ENCODE results near the gene PCDHB7. TPM values are rescaled to one million over a fixed set of nuclear protein-coding genes. Genes with fewer than 3 reads are reported as not detected.
"Not testable (repeated sequence)": the region's sequence is repeated elsewhere in the genome, so short reads cannot be mapped to it uniquely, and the experiment has no call there.

Gene PCDHB7
- total and polyA plus RNA-seq, 4 donors = 2.3 to 6.7 (median 5.2) TPM

DNA sequence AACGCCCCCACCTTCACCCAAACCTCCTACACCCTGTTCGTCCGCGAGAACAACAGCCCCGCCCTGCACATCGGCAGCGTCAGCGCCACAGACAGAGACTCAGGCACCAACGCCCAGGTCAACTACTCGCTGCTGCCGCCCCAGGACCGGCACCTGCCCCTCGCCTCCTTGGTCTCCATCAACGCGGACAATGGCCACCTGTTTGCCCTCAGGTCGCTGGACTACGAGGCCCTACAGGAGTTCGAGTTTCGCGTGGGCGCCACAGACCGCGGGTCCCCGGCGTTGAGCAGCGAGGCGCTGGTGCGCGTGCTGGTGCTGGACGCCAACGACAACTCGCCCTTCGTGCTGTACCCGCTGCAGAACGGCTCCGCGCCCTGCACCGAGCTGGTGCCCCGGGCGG, 52.4 kb downstream of the PCDHB7 start:
- intact Hi-C loops (cut with DNase I); H3K27ac ChIP-seq (ENCODE audit: low read depth in 1 of 2, low read length in 2 of 2); DNase-seq; H3K27me3 ChIP-seq (ENCODE audit: control insufficient read depth in 1 of 2, insufficient read depth in 2 of 2, low read length in 1 of 2); H3K4me3 ChIP-seq (ENCODE audit: low read length in 2 of 2); H3K36me3 ChIP-seq (ENCODE audit: control insufficient read depth in 1 of 2, insufficient read depth in 2 of 2, low read length in 1 of 2); H3K4me1 ChIP-seq (ENCODE audit: control insufficient read depth in 1 of 2, insufficient read depth in 2 of 2, low read length in 2 of 2); ATAC-seq (ENCODE audit: low FRiP score): not testable (repeated sequence)
- 14 to 19% methylated on average over 26 to 35 of the region's 40 CpGs for WGBS, 2 donors
- H3K9me3 ChIP-seq (ENCODE audit: control insufficient read depth, low read length) = peaks cover 21% of the 10 kb centered on the region

DNA sequence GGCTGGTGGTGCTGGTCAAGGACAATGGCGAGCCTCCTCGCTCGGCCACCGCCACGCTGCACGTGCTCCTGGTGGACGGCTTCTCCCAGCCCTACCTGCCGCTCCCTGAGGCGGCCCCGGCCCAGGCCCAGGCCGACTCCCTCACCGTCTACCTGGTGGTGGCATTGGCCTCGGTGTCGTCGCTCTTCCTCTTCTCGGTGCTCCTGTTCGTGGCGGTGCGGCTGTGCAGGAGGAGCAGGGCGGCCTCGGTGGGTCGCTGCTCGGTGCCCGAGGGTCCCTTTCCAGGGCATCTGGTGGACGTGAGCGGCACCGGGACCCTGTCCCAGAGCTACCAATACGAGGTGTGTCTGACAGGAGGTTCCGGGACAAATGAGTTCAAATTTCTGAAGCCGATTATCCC, 53.0 kb downstream of the PCDHB7 start:
- H3K36me3 ChIP-seq (ENCODE audit: control insufficient read depth in 1 of 2, insufficient read depth in 2 of 2, low read length in 1 of 2); ATAC-seq (ENCODE audit: low FRiP score); H3K27me3 ChIP-seq (ENCODE audit: control insufficient read depth in 1 of 2, insufficient read depth in 2 of 2, low read length in 1 of 2); H3K4me3 ChIP-seq (ENCODE audit: low read length in 2 of 2); DNase-seq; H3K4me1 ChIP-seq (ENCODE audit: control insufficient read depth in 1 of 2, insufficient read depth in 2 of 2, low read length in 2 of 2); intact Hi-C loops (cut with DNase I); H3K27ac ChIP-seq (ENCODE audit: low read depth in 1 of 2, low read length in 2 of 2): not testable (repeated sequence)
- 23 to 26% methylated on average over 22 to 30 of the region's 30 CpGs for WGBS, 2 donors
- H3K9me3 ChIP-seq (ENCODE audit: control insufficient read depth, low read length) = peaks cover 21% of the 10 kb centered on the region

Other genes starting within 250 kb of the PCDHB7 start
Only the 30 nearest of the 37 such genes appear.
- gene PCDHAC2, start 206.2 kb upstream of the PCDHB7 start, total RNA-seq = 1 to 10 TPM; 1.4 to 1.9 TPM
- gene PCDHAC2, start 206.2 kb upstream of the PCDHB7 start, polyA plus RNA-seq = under 1 TPM; 0.25 to 0.49 TPM
- gene PCDHB1, start 121.3 kb upstream of the PCDHB7 start, total RNA-seq = not detected
- gene PCDHB1, start 121.3 kb upstream of the PCDHB7 start, polyA plus RNA-seq = not detected
- gene PCDHB2, start 78.0 kb upstream of the PCDHB7 start, total RNA-seq = 1 to 10 TPM; 3.1 to 4.1 TPM
- 1 to 10 TPM in 1 of 2 donors, under 1 TPM in 1; 0.50 to 2.6 TPM for gene PCDHB2, start 78.0 kb upstream of the PCDHB7 start, polyA plus RNA-seq
- gene PCDHB3, start 72.2 kb upstream of the PCDHB7 start, total RNA-seq = 1 to 10 TPM; 2.0 to 2.9 TPM
- 1 to 10 TPM in 1 of 2 donors, under 1 TPM in 1; 0.25 to 1.2 TPM for gene PCDHB3, start 72.2 kb upstream of the PCDHB7 start, polyA plus RNA-seq
- gene PCDHB4, start 50.8 kb upstream of the PCDHB7 start, total RNA-seq = 1 to 10 TPM; 6.2 to 9.1 TPM
- 1 to 10 TPM in 1 of 2 donors, under 1 TPM in 1; 0.88 to 5.8 TPM for gene PCDHB4, start 50.8 kb upstream of the PCDHB7 start, polyA plus RNA-seq
- gene PCDHB5, start 37.4 kb upstream of the PCDHB7 start, total RNA-seq = 1 to 10 TPM; 4.1 to 4.2 TPM
- gene PCDHB5, start 37.4 kb upstream of the PCDHB7 start, polyA plus RNA-seq = 1 to 10 TPM in 1 of 2 donors, under 1 TPM in 1; 0.63 to 3.0 TPM
- 1 to 10 TPM; 1.9 to 2.7 TPM for gene PCDHB6, start 22.6 kb upstream of the PCDHB7 start, total RNA-seq
- gene PCDHB6, start 22.6 kb upstream of the PCDHB7 start, polyA plus RNA-seq = 1 to 10 TPM in 1 of 2 donors, under 1 TPM in 1; 0.63 to 2.6 TPM
- gene PCDHB8, start 5.1 kb downstream of the PCDHB7 start, total RNA-seq = 1 to 10 TPM; 4.1 to 4.3 TPM
- under 1 TPM in 1 of 2 donors, not detected in 1; 0.77 TPM for gene PCDHB8, start 5.1 kb downstream of the PCDHB7 start, polyA plus RNA-seq
- gene PCDHB16, start 9.7 kb downstream of the PCDHB7 start, total RNA-seq = 1 to 10 TPM; 5.1 to 7.4 TPM
- gene PCDHB16, start 9.7 kb downstream of the PCDHB7 start, polyA plus RNA-seq = 1 to 10 TPM in 1 of 2 donors, under 1 TPM in 1; 0.63 to 4.8 TPM
- gene PCDHB9, start 14.5 kb downstream of the PCDHB7 start, total RNA-seq = 1 to 10 TPM; 3.0 to 3.8 TPM
- 1 to 10 TPM in 1 of 2 donors, under 1 TPM in 1; 0.25 to 2.1 TPM for gene PCDHB9, start 14.5 kb downstream of the PCDHB7 start, polyA plus RNA-seq
- gene PCDHB10, start 19.7 kb downstream of the PCDHB7 start, total RNA-seq = 1 to 10 TPM; 3.6 to 7.7 TPM
- gene PCDHB10, start 19.7 kb downstream of the PCDHB7 start, polyA plus RNA-seq = 1 to 10 TPM in 1 of 2 donors, under 1 TPM in 1; 0.25 to 4.5 TPM
- gene PCDHB11, start 27.0 kb downstream of the PCDHB7 start, total RNA-seq = 10 to 100 TPM in 1 of 2 donors, 1 to 10 TPM in 1; 8.1 to 15.3 TPM
- gene PCDHB11, start 27.0 kb downstream of the PCDHB7 start, polyA plus RNA-seq = 1 to 10 TPM; 2.9 to 4.7 TPM
- 1 to 10 TPM; 5.7 to 6.7 TPM for gene PCDHB12, start 36.1 kb downstream of the PCDHB7 start, total RNA-seq
- gene PCDHB12, start 36.1 kb downstream of the PCDHB7 start, polyA plus RNA-seq = 1 to 10 TPM in 1 of 2 donors, under 1 TPM in 1; 0.75 to 2.9 TPM
- gene PCDHB13, start 41.3 kb downstream of the PCDHB7 start, total RNA-seq = 1 to 10 TPM; 4.2 to 6.7 TPM
- 1 to 10 TPM in 1 of 2 donors, under 1 TPM in 1; 0.75 to 1.3 TPM for gene PCDHB13, start 41.3 kb downstream of the PCDHB7 start, polyA plus RNA-seq
- 10 to 100 TPM in 1 of 2 donors, 1 to 10 TPM in 1; 7.5 to 10.1 TPM for gene PCDHB14, start 50.7 kb downstream of the PCDHB7 start, total RNA-seq
- gene PCDHB14, start 50.7 kb downstream of the PCDHB7 start, polyA plus RNA-seq = 1 to 10 TPM; 1.0 to 5.0 TPM
- 10 to 100 TPM in 1 of 2 donors, 1 to 10 TPM in 1; 8.7 to 10.9 TPM for gene PCDHB15, start 72.8 kb downstream of the PCDHB7 start, total RNA-seq
- gene PCDHB15, start 72.8 kb downstream of the PCDHB7 start, polyA plus RNA-seq = 10 to 100 TPM in 1 of 2 donors, 1 to 10 TPM in 1; 4.4 to 12.1 TPM
- gene SLC25A2, start 131.4 kb downstream of the PCDHB7 start, total RNA-seq = 1 to 10 TPM in 1 of 2 donors, under 1 TPM in 1; 0.69 to 1.1 TPM
- gene SLC25A2, start 131.4 kb downstream of the PCDHB7 start, polyA plus RNA-seq = not detected
- 10 to 100 TPM; 59.8 to 79.1 TPM for gene TAF7, start 148.1 kb downstream of the PCDHB7 start, total RNA-seq
- 10 to 100 TPM; 53.5 to 65.3 TPM for gene TAF7, start 148.1 kb downstream of the PCDHB7 start, polyA plus RNA-seq
- 1 to 10 TPM in 1 of 2 donors, under 1 TPM in 1; 0.91 to 1.6 TPM for gene PCDHGA1, start 157.9 kb downstream of the PCDHB7 start, total RNA-seq
- 1 to 10 TPM in 1 of 2 donors, not detected in 1; 1.0 TPM for gene PCDHGA1, start 157.9 kb downstream of the PCDHB7 start, polyA plus RNA-seq
- 10 to 100 TPM in 1 of 2 donors, 1 to 10 TPM in 1; 6.2 to 10.6 TPM for gene PCDHGA2, start 166.1 kb downstream of the PCDHB7 start, total RNA-seq
- 1 to 10 TPM in 1 of 2 donors, under 1 TPM in 1; 0.75 to 4.2 TPM for gene PCDHGA2, start 166.1 kb downstream of the PCDHB7 start, polyA plus RNA-seq
- gene PCDHGA3, start 171.2 kb downstream of the PCDHB7 start, total RNA-seq = 1 to 10 TPM; 4.1 to 7.4 TPM
- 1 to 10 TPM in 1 of 2 donors, under 1 TPM in 1; 0.50 to 2.4 TPM for gene PCDHGA3, start 171.2 kb downstream of the PCDHB7 start, polyA plus RNA-seq
- gene PCDHGB1, start 177.5 kb downstream of the PCDHB7 start, total RNA-seq = 1 to 10 TPM; 3.5 to 6.5 TPM
- gene PCDHGB1, start 177.5 kb downstream of the PCDHB7 start, polyA plus RNA-seq = under 1 TPM; 0.75 to 0.92 TPM
- 10 to 100 TPM in 1 of 2 donors, 1 to 10 TPM in 1; 7.1 to 10.2 TPM for gene PCDHGA4, start 182.4 kb downstream of the PCDHB7 start, total RNA-seq
- gene PCDHGA4, start 182.4 kb downstream of the PCDHB7 start, polyA plus RNA-seq = 1 to 10 TPM; 1.3 to 2.0 TPM
- gene PCDHGB2, start 187.3 kb downstream of the PCDHB7 start, total RNA-seq = 10 to 100 TPM in 1 of 2 donors, 1 to 10 TPM in 1; 6.5 to 11.7 TPM
- 1 to 10 TPM in 1 of 2 donors, under 1 TPM in 1; 0.38 to 1.1 TPM for gene PCDHGB2, start 187.3 kb downstream of the PCDHB7 start, polyA plus RNA-seq
- 10 to 100 TPM in 1 of 2 donors, 1 to 10 TPM in 1; 7.5 to 11.5 TPM for gene PCDHGA5, start 191.5 kb downstream of the PCDHB7 start, total RNA-seq
- gene PCDHGA5, start 191.5 kb downstream of the PCDHB7 start, polyA plus RNA-seq = 1 to 10 TPM in 1 of 2 donors, under 1 TPM in 1; 0.25 to 1.4 TPM
- 1 to 10 TPM; 7.4 to 9.7 TPM for gene PCDHGB3, start 197.6 kb downstream of the PCDHB7 start, total RNA-seq
- gene PCDHGB3, start 197.6 kb downstream of the PCDHB7 start, polyA plus RNA-seq = under 1 TPM in 1 of 2 donors, not detected in 1; 0.82 TPM
- gene PCDHGA6, start 201.2 kb downstream of the PCDHB7 start, total RNA-seq = 10 to 100 TPM in 1 of 2 donors, 1 to 10 TPM in 1; 8.8 to 12.0 TPM
- 1 to 10 TPM in 1 of 2 donors, under 1 TPM in 1; 0.38 to 4.0 TPM for gene PCDHGA6, start 201.2 kb downstream of the PCDHB7 start, polyA plus RNA-seq
- gene PCDHGA7, start 210.1 kb downstream of the PCDHB7 start, total RNA-seq = 1 to 10 TPM; 6.4 to 8.0 TPM
- gene PCDHGA7, start 210.1 kb downstream of the PCDHB7 start, polyA plus RNA-seq = 1 to 10 TPM in 1 of 2 donors, not detected in 1; 2.1 TPM
- gene PCDHGB4, start 215.1 kb downstream of the PCDHB7 start, total RNA-seq = 10 to 100 TPM in 1 of 2 donors, 1 to 10 TPM in 1; 7.3 to 10.1 TPM
- gene PCDHGB4, start 215.1 kb downstream of the PCDHB7 start, polyA plus RNA-seq = 1 to 10 TPM in 1 of 2 donors, under 1 TPM in 1; 0.50 to 2.7 TPM
- gene PCDHGA8, start 220.0 kb downstream of the PCDHB7 start, total RNA-seq = 1 to 10 TPM; 3.0 to 6.8 TPM
- gene PCDHGA8, start 220.0 kb downstream of the PCDHB7 start, polyA plus RNA-seq = under 1 TPM; 0.13 to 0.54 TPM